Mucosa of gallbladder (tissue), 1 donor: ENCODE data around the gene PALLD. TPM values are rescaled to one million over a fixed set of nuclear protein-coding genes. Genes with fewer than 3 reads are reported as not detected.

Source experiments
- DNase-seq: peaks from one replicate; pipeline ENCODE4 v3.0.0-alpha.2; 2020; ENCODE audit warnings: low spot score
- total RNA-seq: library from RNA; stranded (reverse); gene quantifications from one replicate; pipeline ENCODE4 v1.2.1, GENCODE V29; 2021
- donor health status: DM: no; HTN: no; CAD: no.

The PALLD gene
- total RNA-seq, 1 donor from 2014 or later, result 250 TPM

GRCh38 chr4:168646001-168646768, 149.3 kb downstream of the PALLD start:
- no peak for DNase-seq

DNA sequence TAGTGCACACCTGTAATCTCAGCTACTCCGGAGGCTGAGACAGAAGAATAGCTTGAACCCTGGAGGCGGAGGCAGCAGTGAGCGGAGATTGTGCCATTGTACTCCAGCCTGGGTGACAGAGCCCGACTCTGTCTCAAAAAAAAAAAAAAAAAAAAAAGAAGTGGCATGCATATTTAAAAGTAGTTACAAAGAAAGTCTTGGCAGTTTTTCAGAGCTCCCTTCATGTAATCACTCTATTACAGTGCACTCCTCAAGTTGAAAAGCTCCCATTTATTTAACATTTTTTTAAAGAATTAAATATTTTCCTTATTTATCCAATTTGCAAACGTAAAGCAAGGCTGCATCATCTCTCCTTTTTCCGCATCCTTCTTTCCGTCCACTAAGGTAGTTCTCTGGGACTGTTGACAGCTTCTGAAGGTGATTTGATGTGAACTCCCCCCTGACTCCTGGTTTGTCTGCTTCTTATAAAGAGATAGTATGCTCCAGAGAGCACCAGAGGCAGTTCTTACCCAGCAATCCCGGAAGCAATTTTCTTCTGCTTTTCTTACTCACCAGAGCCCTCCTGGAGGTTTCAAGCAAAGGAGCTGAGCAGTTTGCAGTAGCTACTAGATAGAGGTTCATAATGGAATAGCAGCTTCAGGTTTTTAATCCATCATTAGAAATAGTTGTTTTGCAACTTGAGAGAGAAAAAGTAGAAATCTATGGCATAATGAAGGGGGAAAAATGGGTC, 151.0 kb downstream of the PALLD start:
- no peak for DNase-seq

GRCh38 chr4:168648494-168648893, 151.6 kb downstream of the PALLD start:
- DNase-seq, result no peak

GRCh38 chr4:168648929-168649328, 152.1 kb downstream of the PALLD start:
- DNase-seq, result no peak

DNA sequence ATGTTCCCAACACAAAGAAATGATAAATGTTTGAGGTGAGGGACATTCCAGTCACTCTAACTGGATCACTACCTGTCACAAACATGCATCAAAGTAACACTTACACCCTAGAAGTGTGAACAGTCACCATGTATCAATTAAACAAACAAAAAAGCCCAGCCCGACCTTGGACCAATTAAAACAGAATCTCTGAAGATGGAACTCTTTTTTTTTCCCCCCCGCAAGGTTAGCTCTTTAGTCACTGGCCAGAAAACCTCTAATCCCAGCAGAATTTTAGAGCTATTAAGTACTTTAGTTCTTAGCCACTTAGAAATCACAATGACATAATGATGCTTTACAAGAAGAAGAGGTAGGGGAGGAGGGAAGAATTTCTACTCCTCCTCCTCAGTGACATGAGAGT, 154.5 kb downstream of the PALLD start:
- no peak for DNase-seq

- DNase-seq, result no peak
Observed at GRCh38 chr4:168651864-168652263, 155.0 kb downstream of the PALLD start.

GRCh38 chr4:168652755-168653154, 155.9 kb downstream of the PALLD start:
- DNase-seq, result no peak

GRCh38 chr4:168654104-168654847, 157.4 kb downstream of the PALLD start:
- no peak for DNase-seq

DNA sequence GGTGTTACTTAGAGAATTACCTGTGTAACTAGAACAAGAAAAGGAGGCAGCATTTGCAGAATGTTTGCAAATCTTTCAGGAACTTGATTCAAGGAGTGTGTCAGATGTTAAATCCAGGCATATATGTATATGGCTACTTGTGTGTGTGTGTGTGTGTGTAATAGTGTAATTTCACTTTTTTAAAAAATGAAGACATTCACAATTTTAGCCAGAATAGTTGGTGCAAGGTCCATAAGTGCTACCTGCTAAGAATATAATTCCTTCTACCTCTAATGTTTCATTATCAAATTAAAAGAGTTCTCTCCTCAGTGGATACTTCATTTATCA, 158.0 kb downstream of the PALLD start:
- no peak for DNase-seq

- DNase-seq, result no peak
Observed at GRCh38 chr4:168655182-168655581, 158.3 kb downstream of the PALLD start.

GRCh38 chr4:168656055-168656660, 159.3 kb downstream of the PALLD start:
- DNase-seq, result no peak

GRCh38 chr4:168656946-168657473, 160.2 kb downstream of the PALLD start:
- no peak for DNase-seq

GRCh38 chr4:168658751-168659150, 161.9 kb downstream of the PALLD start:
- DNase-seq, result no peak

DNA sequence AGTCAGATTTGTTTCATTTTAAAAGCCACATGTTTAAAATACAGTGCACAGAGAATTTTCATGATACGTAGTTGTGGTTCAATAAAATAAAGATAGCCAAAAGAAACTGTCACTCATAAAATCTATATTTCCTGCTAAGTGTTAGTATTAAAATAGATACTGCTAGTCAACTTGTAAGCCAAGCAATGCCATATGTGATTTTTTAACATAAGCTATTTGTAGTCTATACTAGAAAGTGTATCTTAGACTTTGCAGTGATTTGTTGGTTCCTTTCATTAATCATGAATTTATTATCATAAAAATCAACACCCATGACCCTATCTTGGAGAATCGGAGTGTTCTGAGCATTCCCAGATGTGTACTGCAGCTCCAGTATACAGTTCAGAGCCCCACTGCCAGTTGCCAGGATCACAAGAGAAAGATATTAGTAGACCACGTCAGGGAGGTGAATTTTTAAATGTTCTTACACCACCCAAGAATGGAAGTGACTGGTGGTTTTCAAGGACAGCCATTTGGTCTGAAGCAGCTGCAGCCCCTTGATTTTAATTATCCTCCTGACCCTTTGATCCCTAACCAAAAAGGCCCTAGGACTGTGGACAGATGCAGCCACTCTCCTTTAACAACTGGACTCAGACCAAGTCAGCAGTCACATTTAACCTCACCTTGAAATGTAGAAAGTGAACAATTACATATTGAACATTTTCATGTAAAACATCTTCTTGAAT, 163.1 kb downstream of the PALLD start:
- no peak for DNase-seq

GRCh38 chr4:168662297-168662984, 165.6 kb downstream of the PALLD start:
- DNase-seq, result no peak

- DNase-seq, result no peak
Observed at GRCh38 chr4:168664242-168664891, 167.5 kb downstream of the PALLD start.

- no peak for DNase-seq
Observed at GRCh38 chr4:168666531-168666930, 169.7 kb downstream of the PALLD start.

- DNase-seq, result no peak
Observed at GRCh38 chr4:168667376-168667775, 170.5 kb downstream of the PALLD start.

- DNase-seq, result no peak
Observed at GRCh38 chr4:168667921-168668320, 171.1 kb downstream of the PALLD start.

GRCh38 chr4:168673476-168673875, 176.6 kb downstream of the PALLD start:
- no peak for DNase-seq
